WTC11 (cell line): ENCODE data around the gene RSPH3.

Experiments used
- EMX1 ChIP-seq: fragments of 250-450 bp; sonication (Bioruptor Pico); IDR thresholded peaks from 2 replicates; pipeline ENCODE4 v1.8.0; 2021; ENCODE audit warnings: mild to moderate bottlenecking
- ETV6 ChIP-seq: sonication (generic); formaldehyde crosslinking; IDR thresholded peaks from 2 replicates; pipeline ENCODE4 v1.8.1; 2022; ENCODE audit warnings: mild to moderate bottlenecking, missing genetic modification reagents
- NFYB ChIP-seq: sonication (generic); formaldehyde crosslinking; conservative IDR thresholded peaks from 2 replicates; pipeline ENCODE4 v1.8.0; 2022; ENCODE audit warnings: low read depth, missing genetic modification reagents
- TCF7 ChIP-seq: sonication (generic); formaldehyde crosslinking; IDR thresholded peaks from 2 replicates; pipeline ENCODE4 v1.8.0; 2022; ENCODE audit warnings: mild to moderate bottlenecking, low read depth, missing genetic modification reagents, moderate library complexity
- ZBTB21 ChIP-seq: sonication (generic); formaldehyde crosslinking; IDR thresholded peaks from 2 replicates; pipeline ENCODE4 v1.8.1; 2023; ENCODE audit warnings: mild to moderate bottlenecking, missing genetic modification reagents, borderline replicate concordance
- ZNF138 ChIP-seq: sonication (generic); formaldehyde crosslinking; conservative IDR thresholded peaks from 2 replicates; pipeline ENCODE4 v1.8.1; 2022; ENCODE audit warnings: mild to moderate bottlenecking, moderate library complexity, missing genetic modification reagents
- TF ChIP-seq, protein P1 (sequence below): sonication (generic); formaldehyde crosslinking; IDR thresholded peaks from 2 replicates; pipeline ENCODE4 v1.8.1; 2023; ENCODE audit warnings: mild to moderate bottlenecking, missing genetic modification reagents, moderate library complexity
- TF ChIP-seq, protein P2 (sequence below): fragments of 200-600 bp; IDR thresholded peaks from 2 replicates; pipeline ENCODE4 v1.8.0; 2022; ENCODE audit warnings: antibody characterized with exemption
- TF ChIP-seq, protein P3 (sequence below): sonication (generic); formaldehyde crosslinking; IDR thresholded peaks from 2 replicates; pipeline ENCODE4 v1.8.1; 2023; ENCODE audit warnings: mild to moderate bottlenecking, missing genetic modification reagents

DNA sequence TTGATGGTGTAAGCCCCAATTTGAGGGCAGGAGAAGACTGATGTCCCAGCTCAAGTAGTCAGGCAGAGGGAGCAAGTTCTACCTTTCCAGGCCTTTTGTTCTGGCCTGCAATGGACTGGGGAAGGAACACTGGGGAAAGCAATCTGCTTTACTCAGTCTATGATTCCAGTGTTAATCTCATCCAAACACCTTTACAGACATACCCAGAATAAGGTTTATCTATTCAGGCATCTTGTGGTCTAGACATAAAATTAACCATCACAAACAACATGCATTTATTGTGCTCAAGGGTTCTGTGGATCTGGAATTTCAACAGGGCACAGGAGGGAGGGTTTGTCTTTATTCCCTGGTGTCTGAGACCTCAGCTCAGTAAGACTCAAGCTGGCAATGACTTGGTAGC, 14.4 kb upstream of the RSPH3 start:
- no peak for TF ChIP-seq ZBTB21 (CRISPR knock-in tag)
- TF ChIP-seq, protein P1, sequence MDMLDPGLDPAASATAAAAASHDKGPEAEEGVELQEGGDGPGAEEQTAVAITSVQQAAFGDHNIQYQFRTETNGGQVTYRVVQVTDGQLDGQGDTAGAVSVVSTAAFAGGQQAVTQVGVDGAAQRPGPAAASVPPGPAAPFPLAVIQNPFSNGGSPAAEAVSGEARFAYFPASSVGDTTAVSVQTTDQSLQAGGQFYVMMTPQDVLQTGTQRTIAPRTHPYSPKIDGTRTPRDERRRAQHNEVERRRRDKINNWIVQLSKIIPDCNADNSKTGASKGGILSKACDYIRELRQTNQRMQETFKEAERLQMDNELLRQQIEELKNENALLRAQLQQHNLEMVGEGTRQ (CRISPR knock-in tag): no peak
- TF ChIP-seq ETV6 (CRISPR knock-in tag): no peak
- TF ChIP-seq, protein P2, sequence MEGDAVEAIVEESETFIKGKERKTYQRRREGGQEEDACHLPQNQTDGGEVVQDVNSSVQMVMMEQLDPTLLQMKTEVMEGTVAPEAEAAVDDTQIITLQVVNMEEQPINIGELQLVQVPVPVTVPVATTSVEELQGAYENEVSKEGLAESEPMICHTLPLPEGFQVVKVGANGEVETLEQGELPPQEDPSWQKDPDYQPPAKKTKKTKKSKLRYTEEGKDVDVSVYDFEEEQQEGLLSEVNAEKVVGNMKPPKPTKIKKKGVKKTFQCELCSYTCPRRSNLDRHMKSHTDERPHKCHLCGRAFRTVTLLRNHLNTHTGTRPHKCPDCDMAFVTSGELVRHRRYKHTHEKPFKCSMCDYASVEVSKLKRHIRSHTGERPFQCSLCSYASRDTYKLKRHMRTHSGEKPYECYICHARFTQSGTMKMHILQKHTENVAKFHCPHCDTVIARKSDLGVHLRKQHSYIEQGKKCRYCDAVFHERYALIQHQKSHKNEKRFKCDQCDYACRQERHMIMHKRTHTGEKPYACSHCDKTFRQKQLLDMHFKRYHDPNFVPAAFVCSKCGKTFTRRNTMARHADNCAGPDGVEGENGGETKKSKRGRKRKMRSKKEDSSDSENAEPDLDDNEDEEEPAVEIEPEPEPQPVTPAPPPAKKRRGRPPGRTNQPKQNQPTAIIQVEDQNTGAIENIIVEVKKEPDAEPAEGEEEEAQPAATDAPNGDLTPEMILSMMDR: no peak
- TF ChIP-seq NFYB (CRISPR knock-in tag): no peak
- TF ChIP-seq, protein P3, sequence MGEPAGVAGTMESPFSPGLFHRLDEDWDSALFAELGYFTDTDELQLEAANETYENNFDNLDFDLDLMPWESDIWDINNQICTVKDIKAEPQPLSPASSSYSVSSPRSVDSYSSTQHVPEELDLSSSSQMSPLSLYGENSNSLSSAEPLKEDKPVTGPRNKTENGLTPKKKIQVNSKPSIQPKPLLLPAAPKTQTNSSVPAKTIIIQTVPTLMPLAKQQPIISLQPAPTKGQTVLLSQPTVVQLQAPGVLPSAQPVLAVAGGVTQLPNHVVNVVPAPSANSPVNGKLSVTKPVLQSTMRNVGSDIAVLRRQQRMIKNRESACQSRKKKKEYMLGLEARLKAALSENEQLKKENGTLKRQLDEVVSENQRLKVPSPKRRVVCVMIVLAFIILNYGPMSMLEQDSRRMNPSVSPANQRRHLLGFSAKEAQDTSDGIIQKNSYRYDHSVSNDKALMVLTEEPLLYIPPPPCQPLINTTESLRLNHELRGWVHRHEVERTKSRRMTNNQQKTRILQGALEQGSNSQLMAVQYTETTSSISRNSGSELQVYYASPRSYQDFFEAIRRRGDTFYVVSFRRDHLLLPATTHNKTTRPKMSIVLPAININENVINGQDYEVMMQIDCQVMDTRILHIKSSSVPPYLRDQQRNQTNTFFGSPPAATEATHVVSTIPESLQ: no peak
- no peak for TF ChIP-seq TCF7 (CRISPR knock-in tag)
- no peak for TF ChIP-seq ZNF138 (CRISPR knock-in tag)
- no peak for TF ChIP-seq EMX1 (CRISPR knock-in tag)
